ENCODE measurements around the gene OSTF1. TPM values are rescaled to one million over a fixed set of nuclear protein-coding genes. Genes with fewer than 3 reads are reported as not detected.

The OSTF1 gene, protein sequence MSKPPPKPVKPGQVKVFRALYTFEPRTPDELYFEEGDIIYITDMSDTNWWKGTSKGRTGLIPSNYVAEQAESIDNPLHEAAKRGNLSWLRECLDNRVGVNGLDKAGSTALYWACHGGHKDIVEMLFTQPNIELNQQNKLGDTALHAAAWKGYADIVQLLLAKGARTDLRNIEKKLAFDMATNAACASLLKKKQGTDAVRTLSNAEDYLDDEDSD
- total RNA-seq = 38.5 and 40.3 TPM in 2 replicates

DNA sequence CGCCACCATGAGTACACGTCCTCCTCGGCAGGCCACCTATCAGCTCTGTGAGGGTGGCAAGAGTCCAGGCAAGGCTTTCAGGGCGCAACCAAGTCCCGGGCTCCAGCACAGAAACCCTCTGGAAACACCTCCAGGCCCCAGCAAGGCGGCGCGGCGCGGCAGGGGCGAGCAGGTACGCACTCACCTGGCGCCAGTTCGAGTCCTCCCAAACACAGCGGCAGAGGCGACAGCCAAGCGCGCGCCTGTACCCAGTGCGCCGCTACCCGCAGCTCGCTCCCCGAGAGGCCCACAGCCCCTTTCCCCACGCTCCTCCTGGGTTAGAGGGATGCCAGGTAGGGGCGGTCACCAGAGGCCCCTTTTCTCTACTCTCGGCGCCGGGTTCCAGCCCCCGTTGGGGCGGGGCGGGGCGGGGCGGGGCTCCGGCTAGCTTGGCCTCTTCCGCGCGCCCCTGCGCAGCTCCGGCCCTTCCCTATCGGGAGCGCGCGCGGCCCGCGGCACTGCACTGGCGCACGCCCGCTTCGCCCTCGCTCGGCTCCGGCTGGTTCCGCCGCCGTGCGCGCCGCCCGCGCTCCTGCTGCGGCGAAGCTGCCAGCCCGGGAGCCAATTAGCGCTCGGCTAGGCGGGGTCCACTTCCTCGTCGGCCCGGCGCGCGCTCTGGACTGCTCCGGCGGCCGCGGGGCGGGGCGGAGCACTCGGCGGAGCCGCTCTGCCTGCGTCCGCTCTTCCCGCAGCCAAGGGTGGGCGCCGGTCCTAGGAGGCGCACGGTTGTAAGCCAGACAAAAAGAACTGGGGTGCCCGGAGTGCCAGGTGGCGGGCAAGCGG is at the start of gene OSTF1, which contains the start of gene NMRK1:
OSTF1 (plus strand) TSS at position 691 of the 822 bp plus-strand sequence. CDS start 179 bp downstream, outside the sequence.
NMRK1 (minus strand) TSS at position 332 of the 822 bp plus-strand sequence. CDS start 5,040 bp downstream, outside the sequence.

Other genes with a start within 250 kb of the OSTF1 start
- gene TRPM6, start 200.6 kb upstream of the OSTF1 start, total RNA-seq = under 0.01 TPM in 2 replicates
- gene C9orf40, start 135.6 kb upstream of the OSTF1 start, total RNA-seq = 1.0 and 2.2 TPM in 2 replicates
- gene CARNMT1, start 60.2 kb upstream of the OSTF1 start, total RNA-seq = 19.6 and 25.1 TPM in 2 replicates
- gene NMRK1, start 359 bp upstream of the OSTF1 start, total RNA-seq = 9.8 and 20.3 TPM in 2 replicates